Measurements from ENCODE around the gene PAM16.

The PAM16 gene

GRCh38 chr16:4354512-4355409 is 3.6 kb upstream of the PAM16 start:
- Histone ChIP-seq H3K36me3 (peaks cover 53% of the 10 kb centered on the region), H3K27ac (no peak overlapping the region), H3K4me1 (peaks cover 20% of the 10 kb centered on the region), H3K4me2 (no peak overlapping the region), H4K20me1 (peaks cover 24% of the 10 kb centered on the region), H3K4me3 (no peak overlapping the region), H3K9me3 (no peaks in the 10 kb centered on the region), H3K27me3 (no peaks in the 10 kb centered on the region), H3K9ac (no peak overlapping the region)
- TF ChIP-seq Cebpa-rat (IDR thresholded peaks at IDR 0.05), result no peak

GRCh38 chr16:4353675-4354074 is 2.6 kb upstream of the PAM16 start:
- Histone ChIP-seq H3K27ac (no peak overlapping the region), H3K4me2 (no peak overlapping the region), H3K4me3 (no peak overlapping the region), H3K9me3 (no peaks in the 10 kb centered on the region), H3K27me3 (no peaks in the 10 kb centered on the region), H3K36me3 (peaks cover 52% of the 10 kb centered on the region), H4K20me1 (peaks cover 27% of the 10 kb centered on the region), H3K9ac (no peak overlapping the region), H3K4me1 (peaks cover 28% of the 10 kb centered on the region)
- no peak for TF ChIP-seq Cebpa-rat (IDR thresholded peaks at IDR 0.05)

- H3K4me3 ChIP-seq, result no peak overlapping the region
- no peaks in the 10 kb centered on the region for H3K9me3 ChIP-seq
- H3K4me2 ChIP-seq, result no peak overlapping the region
- no peaks in the 10 kb centered on the region for H3K27me3 ChIP-seq
- no peak overlapping the region for H3K9ac ChIP-seq
- H3K27ac ChIP-seq, result no peak overlapping the region
- peaks cover 51% of the 10 kb centered on the region for H3K36me3 ChIP-seq
- H4K20me1 ChIP-seq, result peaks cover 29% of the 10 kb centered on the region
- H3K4me1 ChIP-seq, result peaks cover 28% of the 10 kb centered on the region
- no peak for TF ChIP-seq Cebpa-rat (IDR thresholded peaks at IDR 0.05)
Measured at GRCh38 chr16:4352843-4353242, 1.7 kb upstream of the PAM16 start.

GRCh38 chr16:4351880-4352279 is 759 bp upstream of the PAM16 start:
- Histone ChIP-seq H3K4me3 (no peak overlapping the region), H3K4me2 (peak overlapping the region; percentile 66), H3K27ac (no peak overlapping the region)

GRCh38 chr16:4350365-4350786 is 745 bp downstream of the PAM16 start:
- Histone ChIP-seq H3K9ac (peak overlapping the region; percentile 97), H3K4me3 (peak overlapping the region; percentile 98), H3K27me3 (no peaks in the 10 kb centered on the region), H3K4me2 (peak overlapping the region; percentile 94), H4K20me1 (peaks cover 54% of the 10 kb centered on the region), H3K9me3 (no peaks in the 10 kb centered on the region), H3K4me1 (peaks cover 28% of the 10 kb centered on the region), H3K36me3 (peaks cover 60% of the 10 kb centered on the region), H3K27ac (peak overlapping the region; percentile 94)
- TF ChIP-seq Cebpa-rat (IDR thresholded peaks at IDR 0.05), result no peak

More at GRCh38 chr16:4351880-4352279, 759 bp upstream of the PAM16 start:
- Histone ChIP-seq H3K4me1 (peaks cover 28% of the 10 kb centered on the region), H3K9ac (no peak overlapping the region; the same call in 1 of the 2 replicates), H3K36me3 (peaks cover 52% of the 10 kb centered on the region), H3K27me3 (no peaks in the 10 kb centered on the region), H4K20me1 (peaks cover 39% of the 10 kb centered on the region), H3K9me3 (no peaks in the 10 kb centered on the region)
- TF ChIP-seq Cebpa-rat (IDR thresholded peaks at IDR 0.05), result no peak

- H3K9ac ChIP-seq, result peak overlapping the region; percentile 97; the same call in 1 of the 2 replicates
Measured at GRCh38 chr16:4349332-4349731, 1.8 kb downstream of the PAM16 start.

GRCh38 chr16:4347765-4348509 is 3.2 kb downstream of the PAM16 start:
- Histone ChIP-seq H3K27ac (no peak overlapping the region), H3K4me2 (no peak overlapping the region), H3K4me1 (peaks cover 28% of the 10 kb centered on the region), H3K36me3 (peaks cover 56% of the 10 kb centered on the region), H3K27me3 (no peaks in the 10 kb centered on the region), H3K9ac (no peak overlapping the region), H3K4me3 (no peak overlapping the region), H3K9me3 (no peaks in the 10 kb centered on the region), H4K20me1 (peaks cover 70% of the 10 kb centered on the region)
- TF ChIP-seq Cebpa-rat (IDR thresholded peaks at IDR 0.05), result no peak

More at GRCh38 chr16:4349332-4349731, 1.8 kb downstream of the PAM16 start:
- Histone ChIP-seq H3K27me3 (no peaks in the 10 kb centered on the region), H3K4me3 (no peak overlapping the region), H3K4me1 (peaks cover 28% of the 10 kb centered on the region), H3K36me3 (peaks cover 57% of the 10 kb centered on the region), H3K9me3 (no peaks in the 10 kb centered on the region), H3K27ac (no peak overlapping the region), H4K20me1 (peaks cover 60% of the 10 kb centered on the region), H3K4me2 (peak overlapping the region; percentile 94)
- TF ChIP-seq Cebpa-rat (IDR thresholded peaks at IDR 0.05), result no peak

- Histone ChIP-seq H3K4me3 (no peak overlapping the region), H3K9me3 (no peaks in the 10 kb centered on the region), H3K4me2 (no peak overlapping the region), H3K9ac (no peak overlapping the region), H3K27me3 (no peaks in the 10 kb centered on the region), H4K20me1 (peaks cover 75% of the 10 kb centered on the region), H3K4me1 (peaks cover 23% of the 10 kb centered on the region), H3K36me3 (peaks cover 62% of the 10 kb centered on the region), H3K27ac (no peak overlapping the region)
- no peak for TF ChIP-seq Cebpa-rat (IDR thresholded peaks at IDR 0.05)
Measured at GRCh38 chr16:4347010-4347409, 4.1 kb downstream of the PAM16 start.

GRCh38 chr16:4345836-4346781 is 5.0 kb downstream of the PAM16 start:
- Histone ChIP-seq H3K9me3 (no peaks in the 10 kb centered on the region), H4K20me1 (peaks cover 84% of the 10 kb centered on the region), H3K27ac (no peak overlapping the region), H3K36me3 (peaks cover 71% of the 10 kb centered on the region), H3K9ac (no peak overlapping the region), H3K4me1 (peaks cover 22% of the 10 kb centered on the region), H3K27me3 (no peaks in the 10 kb centered on the region), H3K4me2 (no peak overlapping the region), H3K4me3 (no peak overlapping the region)
- TF ChIP-seq Cebpa-rat (IDR thresholded peaks at IDR 0.05), result no peak
